NCI-H1436 treated with DMSO at 0.1 percent for 48 hours (cell line): ENCODE measurements around the gene SH3GLB1.

Experiments used
- DNase-seq: peaks from one replicate; lab custom pipeline; 2025; lab: John Stamatoyannopoulos, UW

SH3GLB1 gene

GRCh38 chr1:86774305-86775295 lies 70.2 kb downstream of the SH3GLB1 start:
- DNase-seq = peak; percentile 92

GRCh38 chr1:86775395-86775794 lies 71.0 kb downstream of the SH3GLB1 start:
- DNase-seq = no peak

GRCh38 chr1:86776108-86776507 lies 71.7 kb downstream of the SH3GLB1 start:
- DNase-seq = no peak

- DNase-seq = no peak
Observed at GRCh38 chr1:86778569-86779239, 74.3 kb downstream of the SH3GLB1 start.

- DNase-seq = no peak
Observed at GRCh38 chr1:86779308-86780191, 75.2 kb downstream of the SH3GLB1 start.

GRCh38 chr1:86782482-86782881 lies 78.1 kb downstream of the SH3GLB1 start:
- DNase-seq = no peak

GRCh38 chr1:86787621-86788020 lies 83.2 kb downstream of the SH3GLB1 start:
- no peak for DNase-seq

- no peak for DNase-seq
Observed at GRCh38 chr1:86788300-86789206, 84.2 kb downstream of the SH3GLB1 start.

GRCh38 chr1:86795316-86795715 lies 90.9 kb downstream of the SH3GLB1 start:
- DNase-seq = no peak
